WTC11 (cell line): ENCODE measurements around the gene IGFL1. TPM values are rescaled to one million over a fixed set of nuclear protein-coding genes. Genes with fewer than 3 reads are reported as not detected.

Experiments used
- ATF6 ChIP-seq: sonication (generic); formaldehyde crosslinking; IDR thresholded peaks from 2 replicates; pipeline ENCODE4 v1.8.1; 2023; ENCODE audit warnings: mild to moderate bottlenecking, missing genetic modification reagents
- CBFB ChIP-seq: sonication (generic); formaldehyde crosslinking; IDR thresholded peaks from 2 replicates; pipeline ENCODE4 v1.8.1; 2022; ENCODE audit warnings: mild to moderate bottlenecking, low read depth, missing genetic modification reagents
- CTCF ChIP-seq: fragments of 200-600 bp; IDR thresholded peaks from 2 replicates; pipeline ENCODE4 v1.8.0; 2022; ENCODE audit warnings: antibody characterized with exemption
- E2F4 ChIP-seq: sonication (generic); formaldehyde crosslinking; IDR thresholded peaks from 2 replicates; pipeline ENCODE4 v1.8.1; 2022; ENCODE audit warnings: low read depth, mild to moderate bottlenecking, moderate library complexity, missing genetic modification reagents, borderline replicate concordance
- ELF4 ChIP-seq: sonication (generic); formaldehyde crosslinking; IDR thresholded peaks from 2 replicates; pipeline ENCODE4 v1.8.1; 2022; ENCODE audit warnings: low read depth, mild to moderate bottlenecking, moderate library complexity, missing genetic modification reagents
- ERG ChIP-seq: fragments of 250-450 bp; sonication (Bioruptor Pico); IDR thresholded peaks from 2 replicates; pipeline ENCODE4 v1.8.0; 2021; ENCODE audit warnings: mild to moderate bottlenecking
- ESRRA ChIP-seq: sonication (generic); formaldehyde crosslinking; IDR thresholded peaks from 2 replicates; pipeline ENCODE4 v1.8.1; 2022; ENCODE audit warnings: mild to moderate bottlenecking, missing genetic modification reagents, borderline replicate concordance
- GABPB1 ChIP-seq: sonication (generic); formaldehyde crosslinking; IDR thresholded peaks from 2 replicates; pipeline ENCODE4 v1.8.1; 2023; ENCODE audit warnings: mild to moderate bottlenecking, missing genetic modification reagents
- HMGXB4 ChIP-seq: sonication (generic); formaldehyde crosslinking; IDR thresholded peaks from 2 replicates; pipeline ENCODE4 v1.8.1; 2023; ENCODE audit warnings: mild to moderate bottlenecking, moderate library complexity, missing genetic modification reagents
- IRF2 ChIP-seq: sonication (generic); formaldehyde crosslinking; IDR thresholded peaks from 2 replicates; pipeline ENCODE4 v1.8.0; 2022; ENCODE audit warnings: low read depth, missing genetic modification reagents, borderline replicate concordance
- JAZF1 ChIP-seq: fragments of 250-450 bp; sonication (Bioruptor Pico); IDR thresholded peaks from 2 replicates; pipeline ENCODE4 v1.9.0; 2021; ENCODE audit warnings: moderate library complexity, mild to moderate bottlenecking, inconsistent platforms
- JUN ChIP-seq: sonication (generic); formaldehyde crosslinking; IDR thresholded peaks from 2 replicates; pipeline ENCODE4 v1.8.0; 2023; ENCODE audit warnings: mild to moderate bottlenecking, missing genetic modification reagents
- NFATC4 ChIP-seq: fragments of 250-450 bp; sonication (Bioruptor Pico); IDR thresholded peaks from 2 replicates; pipeline ENCODE4 v1.9.0; 2021; ENCODE audit warnings: mild to moderate bottlenecking
- NFE2L1 ChIP-seq: sonication (generic); formaldehyde crosslinking; IDR thresholded peaks from 2 replicates; pipeline ENCODE4 v1.8.1; 2023; ENCODE audit warnings: missing genetic modification reagents
- PRRX2 ChIP-seq: fragments of 250-450 bp; sonication (Bioruptor Pico); IDR thresholded peaks from 2 replicates; pipeline ENCODE4 v1.8.0; 2021; ENCODE audit warnings: mild to moderate bottlenecking
- USF1 ChIP-seq: sonication (generic); formaldehyde crosslinking; IDR thresholded peaks from 2 replicates; pipeline ENCODE4 v1.8.0; 2022; ENCODE audit warnings: mild to moderate bottlenecking, missing genetic modification reagents
- ZBTB21 ChIP-seq: sonication (generic); formaldehyde crosslinking; IDR thresholded peaks from 2 replicates; pipeline ENCODE4 v1.8.1; 2023; ENCODE audit warnings: mild to moderate bottlenecking, missing genetic modification reagents, borderline replicate concordance
- ZNF232 ChIP-seq: sonication (generic); formaldehyde crosslinking; IDR thresholded peaks from 2 replicates; pipeline ENCODE4 v1.8.0; 2022; ENCODE audit warnings: mild to moderate bottlenecking, missing genetic modification reagents
- ZNF416 ChIP-seq: fragments of 250-450 bp; sonication (Bioruptor Pico); IDR thresholded peaks from 2 replicates; pipeline ENCODE4 v1.9.0; 2021; ENCODE audit warnings: mild to moderate bottlenecking, inconsistent platforms
- ZNF512 ChIP-seq: sonication (generic); formaldehyde crosslinking; IDR thresholded peaks from 2 replicates; pipeline ENCODE4 v1.8.1; 2022; ENCODE audit warnings: missing genetic modification reagents, borderline replicate concordance
- total RNA-seq: library from RNA; stranded (reverse); gene quantifications from 3 replicates; pipeline ENCODE4 v1.2.3, GENCODE V29; 2021
- TF ChIP-seq, protein P1 (sequence below): sonication (generic); formaldehyde crosslinking; IDR thresholded peaks from 2 replicates; pipeline ENCODE4 v1.8.0; 2022; ENCODE audit warnings: missing genetic modification reagents
- TF ChIP-seq, protein P2 (sequence below): fragments of 250-450 bp; sonication (Bioruptor Pico); conservative IDR thresholded peaks from 2 replicates; pipeline ENCODE4 v1.9.0; 2021; ENCODE audit warnings: mild to moderate bottlenecking
- TF ChIP-seq, protein P3 (sequence below): fragments of 250-450 bp; sonication (Bioruptor Pico); IDR thresholded peaks from 2 replicates; pipeline ENCODE4 v1.9.0; 2021; ENCODE audit warnings: mild to moderate bottlenecking

Gene IGFL1
- total RNA-seq, 1 experiment from 2014 or later = not detected

DNA sequence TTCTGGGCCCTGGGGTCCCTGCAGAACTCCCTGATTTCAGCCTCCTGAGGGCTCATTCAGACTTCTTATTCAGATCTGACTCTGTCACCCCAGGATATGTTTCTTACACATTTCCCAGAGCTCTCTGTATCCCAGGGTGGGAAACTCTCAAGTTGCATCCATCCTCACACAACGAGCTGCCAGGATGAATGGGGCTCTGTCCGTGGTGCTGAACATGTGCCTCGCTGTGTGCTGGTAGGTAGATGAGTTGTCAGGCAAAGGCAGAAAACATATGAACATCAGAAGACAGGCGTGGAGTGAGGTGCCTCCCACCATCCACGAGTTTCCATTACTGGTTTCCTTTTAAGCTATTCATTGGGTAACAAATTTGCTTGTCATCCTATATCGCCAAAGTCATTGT is 11.4 kb upstream of the IGFL1 start (continued):
- peak; percentile 67; the same call in 1 of the 2 replicates for TF ChIP-seq USF1 (CRISPR knock-in tag)
- TF ChIP-seq CBFB (CRISPR knock-in tag) = no peak
- no peak for TF ChIP-seq ZBTB21 (CRISPR knock-in tag)
- no peak for TF ChIP-seq HMGXB4 (CRISPR knock-in tag)
- TF ChIP-seq, protein P1, sequence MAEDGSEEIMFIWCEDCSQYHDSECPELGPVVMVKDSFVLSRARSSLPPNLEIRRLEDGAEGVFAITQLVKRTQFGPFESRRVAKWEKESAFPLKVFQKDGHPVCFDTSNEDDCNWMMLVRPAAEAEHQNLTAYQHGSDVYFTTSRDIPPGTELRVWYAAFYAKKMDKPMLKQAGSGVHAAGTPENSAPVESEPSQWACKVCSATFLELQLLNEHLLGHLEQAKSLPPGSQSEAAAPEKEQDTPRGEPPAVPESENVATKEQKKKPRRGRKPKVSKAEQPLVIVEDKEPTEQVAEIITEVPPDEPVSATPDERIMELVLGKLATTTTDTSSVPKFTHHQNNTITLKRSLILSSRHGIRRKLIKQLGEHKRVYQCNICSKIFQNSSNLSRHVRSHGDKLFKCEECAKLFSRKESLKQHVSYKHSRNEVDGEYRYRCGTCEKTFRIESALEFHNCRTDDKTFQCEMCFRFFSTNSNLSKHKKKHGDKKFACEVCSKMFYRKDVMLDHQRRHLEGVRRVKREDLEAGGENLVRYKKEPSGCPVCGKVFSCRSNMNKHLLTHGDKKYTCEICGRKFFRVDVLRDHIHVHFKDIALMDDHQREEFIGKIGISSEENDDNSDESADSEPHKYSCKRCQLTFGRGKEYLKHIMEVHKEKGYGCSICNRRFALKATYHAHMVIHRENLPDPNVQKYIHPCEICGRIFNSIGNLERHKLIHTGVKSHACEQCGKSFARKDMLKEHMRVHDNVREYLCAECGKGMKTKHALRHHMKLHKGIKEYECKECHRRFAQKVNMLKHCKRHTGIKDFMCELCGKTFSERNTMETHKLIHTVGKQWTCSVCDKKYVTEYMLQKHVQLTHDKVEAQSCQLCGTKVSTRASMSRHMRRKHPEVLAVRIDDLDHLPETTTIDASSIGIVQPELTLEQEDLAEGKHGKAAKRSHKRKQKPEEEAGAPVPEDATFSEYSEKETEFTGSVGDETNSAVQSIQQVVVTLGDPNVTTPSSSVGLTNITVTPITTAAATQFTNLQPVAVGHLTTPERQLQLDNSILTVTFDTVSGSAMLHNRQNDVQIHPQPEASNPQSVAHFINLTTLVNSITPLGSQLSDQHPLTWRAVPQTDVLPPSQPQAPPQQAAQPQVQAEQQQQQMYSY (CRISPR knock-in tag) = no peak
- TF ChIP-seq ATF6 (CRISPR knock-in tag) = no peak
- TF ChIP-seq JAZF1 = no peak
- TF ChIP-seq IRF2 (CRISPR knock-in tag) = no peak
- no peak for TF ChIP-seq GABPB1 (CRISPR knock-in tag)
- TF ChIP-seq E2F4 = no peak
- no peak for TF ChIP-seq ERG
- TF ChIP-seq ZNF232 (CRISPR knock-in tag) = peak; percentile 77; the same call in 1 of the 2 replicates
- TF ChIP-seq JUN (CRISPR knock-in tag) = peak; percentile 63; the same call in 1 of the 2 replicates
- no peak for TF ChIP-seq ELF4 (CRISPR knock-in tag)
- no peak for TF ChIP-seq ESRRA (CRISPR knock-in tag)
- no peak for TF ChIP-seq ZNF416 (CRISPR knock-in tag)
- TF ChIP-seq NFE2L1 (CRISPR knock-in tag) = 0 out of 2 replicates have a peak, but pooled peaks have one; percentile 40
- TF ChIP-seq, protein P2, sequence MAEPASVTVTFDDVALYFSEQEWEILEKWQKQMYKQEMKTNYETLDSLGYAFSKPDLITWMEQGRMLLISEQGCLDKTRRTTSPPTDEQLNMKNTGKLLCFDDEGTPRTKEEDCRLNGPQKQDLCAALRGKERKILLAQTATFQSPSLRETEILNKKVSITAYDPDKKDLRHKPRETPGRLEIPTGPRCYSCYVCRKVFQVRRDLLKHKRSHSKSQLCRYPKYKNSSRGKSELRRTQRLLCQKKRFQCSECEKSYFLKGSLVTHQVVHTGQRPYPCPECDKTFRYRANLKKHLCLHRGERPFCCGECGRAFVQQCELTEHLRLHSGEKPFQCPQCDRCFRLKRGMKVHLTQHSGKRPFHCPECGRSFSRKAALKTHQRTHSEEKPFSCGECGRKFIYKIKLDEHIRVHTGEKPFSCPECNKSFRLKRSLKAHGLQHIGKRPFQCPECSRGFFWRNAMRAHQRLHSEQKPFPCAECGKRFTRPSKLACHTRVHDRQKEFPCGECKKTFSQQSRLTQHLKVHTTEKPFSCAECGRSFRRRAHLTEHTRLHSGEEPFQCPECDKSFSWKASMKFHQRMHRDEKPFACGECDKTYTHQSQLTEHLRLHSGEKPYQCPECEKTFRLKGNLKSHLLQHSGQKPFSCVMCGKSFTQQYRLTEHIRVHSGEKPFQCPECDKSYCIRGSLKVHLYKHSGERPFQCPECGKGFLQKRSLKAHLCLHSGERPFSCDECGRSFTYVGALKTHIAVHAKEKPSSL (CRISPR knock-in tag) = no peak
- TF ChIP-seq NFATC4 (CRISPR knock-in tag) = no peak
- no peak for TF ChIP-seq CTCF
- TF ChIP-seq PRRX2 = no peak
- TF ChIP-seq, protein P3, sequence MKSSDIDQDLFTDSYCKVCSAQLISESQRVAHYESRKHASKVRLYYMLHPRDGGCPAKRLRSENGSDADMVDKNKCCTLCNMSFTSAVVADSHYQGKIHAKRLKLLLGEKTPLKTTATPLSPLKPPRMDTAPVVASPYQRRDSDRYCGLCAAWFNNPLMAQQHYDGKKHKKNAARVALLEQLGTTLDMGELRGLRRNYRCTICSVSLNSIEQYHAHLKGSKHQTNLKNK (CRISPR knock-in tag) = no peak
- TF ChIP-seq ZNF512 = no peak
